ENCODE data around the gene ERVFRD-1.

GRCh38 chr6:11132194-11132888 is 20.8 kb upstream of the ERVFRD-1 start:
- TF ChIP-seq, protein P1, sequence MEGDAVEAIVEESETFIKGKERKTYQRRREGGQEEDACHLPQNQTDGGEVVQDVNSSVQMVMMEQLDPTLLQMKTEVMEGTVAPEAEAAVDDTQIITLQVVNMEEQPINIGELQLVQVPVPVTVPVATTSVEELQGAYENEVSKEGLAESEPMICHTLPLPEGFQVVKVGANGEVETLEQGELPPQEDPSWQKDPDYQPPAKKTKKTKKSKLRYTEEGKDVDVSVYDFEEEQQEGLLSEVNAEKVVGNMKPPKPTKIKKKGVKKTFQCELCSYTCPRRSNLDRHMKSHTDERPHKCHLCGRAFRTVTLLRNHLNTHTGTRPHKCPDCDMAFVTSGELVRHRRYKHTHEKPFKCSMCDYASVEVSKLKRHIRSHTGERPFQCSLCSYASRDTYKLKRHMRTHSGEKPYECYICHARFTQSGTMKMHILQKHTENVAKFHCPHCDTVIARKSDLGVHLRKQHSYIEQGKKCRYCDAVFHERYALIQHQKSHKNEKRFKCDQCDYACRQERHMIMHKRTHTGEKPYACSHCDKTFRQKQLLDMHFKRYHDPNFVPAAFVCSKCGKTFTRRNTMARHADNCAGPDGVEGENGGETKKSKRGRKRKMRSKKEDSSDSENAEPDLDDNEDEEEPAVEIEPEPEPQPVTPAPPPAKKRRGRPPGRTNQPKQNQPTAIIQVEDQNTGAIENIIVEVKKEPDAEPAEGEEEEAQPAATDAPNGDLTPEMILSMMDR (IDR thresholded peaks at IDR 0.05), result no peak
- TF ChIP-seq POLR2A (IDR thresholded peaks at IDR 0.05) (no peak), POLR2AphosphoS5 (IDR thresholded peaks at IDR 0.05) (no peak)
